ENCODE measurements around the gene RPS19.

DNA sequence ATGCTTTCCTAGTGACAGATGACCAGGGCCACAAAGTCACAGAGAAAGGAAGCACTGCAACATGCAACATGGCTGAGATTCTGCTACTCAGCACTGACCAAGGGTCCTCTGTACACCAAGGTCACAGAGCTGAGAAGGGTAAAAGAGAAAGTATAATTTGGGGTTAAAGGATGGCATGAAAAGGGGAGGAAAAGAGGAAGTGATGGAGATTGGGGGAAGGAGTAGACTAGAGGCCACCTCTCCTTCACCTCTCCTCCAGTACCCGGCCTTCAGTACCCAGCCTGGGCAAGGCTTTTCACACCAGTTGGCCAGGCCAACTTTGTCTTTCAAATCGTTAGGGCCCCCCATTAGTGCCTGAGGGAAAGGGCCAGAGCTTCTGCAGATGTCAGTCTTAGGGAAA is 6.3 kb upstream of the RPS19 start:
- TF ChIP-seq, protein P1, sequence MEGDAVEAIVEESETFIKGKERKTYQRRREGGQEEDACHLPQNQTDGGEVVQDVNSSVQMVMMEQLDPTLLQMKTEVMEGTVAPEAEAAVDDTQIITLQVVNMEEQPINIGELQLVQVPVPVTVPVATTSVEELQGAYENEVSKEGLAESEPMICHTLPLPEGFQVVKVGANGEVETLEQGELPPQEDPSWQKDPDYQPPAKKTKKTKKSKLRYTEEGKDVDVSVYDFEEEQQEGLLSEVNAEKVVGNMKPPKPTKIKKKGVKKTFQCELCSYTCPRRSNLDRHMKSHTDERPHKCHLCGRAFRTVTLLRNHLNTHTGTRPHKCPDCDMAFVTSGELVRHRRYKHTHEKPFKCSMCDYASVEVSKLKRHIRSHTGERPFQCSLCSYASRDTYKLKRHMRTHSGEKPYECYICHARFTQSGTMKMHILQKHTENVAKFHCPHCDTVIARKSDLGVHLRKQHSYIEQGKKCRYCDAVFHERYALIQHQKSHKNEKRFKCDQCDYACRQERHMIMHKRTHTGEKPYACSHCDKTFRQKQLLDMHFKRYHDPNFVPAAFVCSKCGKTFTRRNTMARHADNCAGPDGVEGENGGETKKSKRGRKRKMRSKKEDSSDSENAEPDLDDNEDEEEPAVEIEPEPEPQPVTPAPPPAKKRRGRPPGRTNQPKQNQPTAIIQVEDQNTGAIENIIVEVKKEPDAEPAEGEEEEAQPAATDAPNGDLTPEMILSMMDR (conservative IDR thresholded peaks at IDR 0.05 in 1 of 2, IDR thresholded peaks at IDR 0.05 in 1 of 2; ENCODE audit: extremely low read depth in 1 of 2, insufficient read depth in 1 of 2, low read depth in 1 of 2, low read length in 2 of 2) = no peak
- no peak for TF ChIP-seq EZH2 (IDR thresholded peaks at IDR 0.05; ENCODE audit: borderline replicate concordance, low read length)
